Activated CD8-positive, alpha-beta memory T cell treated with anti-CD3 and anti-CD28 coated beads, Interleukin-2, amount 50 U/mL, for 24 hours (primary cell): ENCODE data around the gene KDM2A.
A peak's percentile ranks its signal among the peaks of the same experiment; 100 is the strongest.

Experiments
- DNase-seq: peaks from one replicate; pipeline ENCODE4 v3.0.0-alpha.2; 2020; ENCODE audit errors: extremely low read depth

Gene KDM2A

GRCh38 chr11:67284811-67285540 is 165.9 kb downstream of the KDM2A start:
- no peak for DNase-seq

GRCh38 chr11:67285541-67286498 is 166.8 kb downstream of the KDM2A start:
- DNase-seq = no peak

- no peak for DNase-seq
Observed at GRCh38 chr11:67286621-67287333, 167.7 kb downstream of the KDM2A start.

- no peak for DNase-seq
Observed at GRCh38 chr11:67287355-67288197, 168.5 kb downstream of the KDM2A start.

GRCh38 chr11:67288198-67288451 is 169.1 kb downstream of the KDM2A start:
- no peak for DNase-seq

GRCh38 chr11:67288452-67289225 is 169.6 kb downstream of the KDM2A start:
- peak; percentile 73 for DNase-seq

GRCh38 chr11:67289226-67289650 is 170.2 kb downstream of the KDM2A start, which contains the start of gene ANKRD13D:
ANKRD13D (plus strand) TSS chr11:67289303; CDS start chr11:67289461, 158 bp downstream.
- DNase-seq = no peak

GRCh38 chr11:67289651-67290479 is 170.8 kb downstream of the KDM2A start:
- no peak for DNase-seq

- no peak for DNase-seq
Observed at GRCh38 chr11:67290801-67291200, 171.7 kb downstream of the KDM2A start.

- DNase-seq = no peak
Observed at GRCh38 chr11:67291481-67292381, 172.7 kb downstream of the KDM2A start.

GRCh38 chr11:67292671-67293070 is 173.6 kb downstream of the KDM2A start:
- DNase-seq = no peak

GRCh38 chr11:67293090-67293489 is 174.0 kb downstream of the KDM2A start:
- no peak for DNase-seq

GRCh38 chr11:67295846-67296245 is 176.8 kb downstream of the KDM2A start:
- DNase-seq = no peak

- no peak for DNase-seq
Observed at GRCh38 chr11:67298786-67299185, 179.7 kb downstream of the KDM2A start.

- DNase-seq = no peak
Observed at GRCh38 chr11:67299471-67300191, 180.6 kb downstream of the KDM2A start.

- DNase-seq = no peak
Observed at GRCh38 chr11:67300256-67300755, 181.2 kb downstream of the KDM2A start.

GRCh38 chr11:67300756-67301312 is 181.8 kb downstream of the KDM2A start:
- DNase-seq = no peak
